Progenitor cell of endocrine pancreas (in vitro differentiated cells): Measurements from ENCODE around the gene IFITM5. TPM values are rescaled to one million over a fixed set of nuclear protein-coding genes. Genes with fewer than 3 reads are reported as not detected.
A peak's percentile ranks its signal among the peaks of the same experiment; 100 is the strongest.

Experiments
- DNase-seq: peaks from one replicate; pipeline ENCODE4 v3.0.0; 2021; ENCODE audit warnings: low spot score; ENCODE audit not compliant: unreplicated experiment
- H3K27ac Mint-ChIP-seq: 2 replicates; pipeline ENCODE4 v1.8.0; 2021; ENCODE audit warnings: mild to moderate bottlenecking, moderate library complexity, mixed read lengths
- H3K27me3 Mint-ChIP-seq: 2 replicates; pipeline ENCODE4 v1.8.0; 2021; ENCODE audit warnings: mixed read lengths
- H3K36me3 Mint-ChIP-seq: 2 replicates; pipeline ENCODE4 v1.8.0; 2022; ENCODE audit warnings: mixed read lengths; ENCODE audit not compliant: insufficient read depth
- H3K4me1 Mint-ChIP-seq: 2 replicates; pipeline ENCODE4 v1.8.0; 2021; ENCODE audit warnings: low read depth, mixed read lengths
- H3K4me3 Mint-ChIP-seq: 2 replicates; pipeline ENCODE4 v1.8.0; 2021; ENCODE audit warnings: low read depth, mild to moderate bottlenecking, moderate library complexity, mixed read lengths
- H3K9me3 Mint-ChIP-seq: 2 replicates; pipeline ENCODE4 v1.8.0; 2021; ENCODE audit warnings: low read depth, mixed read lengths
- CTCF ChIP-seq: fragments of 200-600 bp; sonication (generic); IDR thresholded peaks from one replicate; pipeline ENCODE4 v1.5.0; 2021; ENCODE audit warnings: antibody characterized with exemption, mild to moderate bottlenecking; ENCODE audit not compliant: unreplicated experiment
- total RNA-seq: library from RNA; stranded (reverse); gene quantifications from 2 replicates; pipeline ENCODE4 v1.2.1, GENCODE V29; 2021

The IFITM5 gene
- total RNA-seq, 1 donor from 2014 or later, result not detected

- Mint-ChIP-seq H3K9me3 (peaks cover 3% of the 10 kb centered on the region), H3K4me3 (no peak overlapping the region), H3K27me3 (peaks cover 4% of the 10 kb centered on the region), H3K4me1 (no peaks in the 10 kb centered on the region), H3K27ac (no peak overlapping the region), H3K36me3 (peaks cover 8% of the 10 kb centered on the region)
- no peak for TF ChIP-seq CTCF
- DNase-seq, result no peak
Observed at GRCh38 chr11:256952-257737, 42.2 kb downstream of the IFITM5 start.

- H3K27ac Mint-ChIP-seq, result no peak overlapping the region
- peaks cover 4% of the 10 kb centered on the region for H3K27me3 Mint-ChIP-seq
- no peak overlapping the region for H3K4me3 Mint-ChIP-seq
- TF ChIP-seq CTCF, result no peak
- DNase-seq, result no peak
- no peaks in the 10 kb centered on the region for H3K9me3 Mint-ChIP-seq
- no peaks in the 10 kb centered on the region for H3K4me1 Mint-ChIP-seq
- peaks cover 15% of the 10 kb centered on the region for H3K36me3 Mint-ChIP-seq
Observed at GRCh38 chr11:255816-256215, 43.5 kb downstream of the IFITM5 start.

DNA sequence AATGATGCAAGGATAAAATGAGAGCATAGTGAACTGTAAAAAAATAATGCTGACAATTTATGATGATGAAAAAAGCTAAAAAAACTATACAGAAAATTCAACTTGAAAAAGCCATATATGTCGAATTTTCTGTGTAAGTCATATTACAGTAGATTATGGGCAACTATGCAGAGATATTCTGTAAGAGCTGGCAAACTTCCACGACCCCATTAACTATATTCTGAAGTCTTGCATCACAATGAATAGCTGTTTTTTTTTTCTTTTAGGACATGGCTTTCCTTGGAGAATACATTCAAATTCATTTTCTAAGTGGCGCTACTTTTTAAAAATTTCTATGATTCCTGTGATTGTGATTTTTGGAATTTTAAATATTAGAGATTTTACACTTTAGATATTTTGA lies 44.1 kb downstream of the IFITM5 start:
- TF ChIP-seq CTCF, result no peak
- Mint-ChIP-seq H3K27ac (no peak overlapping the region), H3K36me3 (peaks cover 16% of the 10 kb centered on the region), H3K4me1 (no peaks in the 10 kb centered on the region), H3K9me3 (no peaks in the 10 kb centered on the region), H3K27me3 (peaks cover 4% of the 10 kb centered on the region), H3K4me3 (no peak overlapping the region)
- no peak for DNase-seq

- DNase-seq, result no peak
- no peaks in the 10 kb centered on the region for H3K4me1 Mint-ChIP-seq
- H3K9me3 Mint-ChIP-seq, result no peaks in the 10 kb centered on the region
- H3K27ac Mint-ChIP-seq, result peak overlapping the region; percentile 80
- no peak for TF ChIP-seq CTCF
- peaks cover 4% of the 10 kb centered on the region for H3K27me3 Mint-ChIP-seq
- H3K36me3 Mint-ChIP-seq, result peaks cover 20% of the 10 kb centered on the region
- no peak overlapping the region for H3K4me3 Mint-ChIP-seq
Observed at GRCh38 chr11:253886-254270, 45.4 kb downstream of the IFITM5 start.

GRCh38 chr11:253160-253885 lies 46.0 kb downstream of the IFITM5 start:
- Mint-ChIP-seq H3K4me3 (no peak overlapping the region), H3K27ac (no peak overlapping the region), H3K27me3 (peaks cover 4% of the 10 kb centered on the region), H3K9me3 (no peaks in the 10 kb centered on the region), H3K4me1 (no peaks in the 10 kb centered on the region), H3K36me3 (peaks cover 22% of the 10 kb centered on the region)
- DNase-seq, result no peak
- no peak for TF ChIP-seq CTCF
